Transverse colon (tissue), 4 donors: ENCODE results near the gene AGTRAP. TPM values are rescaled to one million over a fixed set of nuclear protein-coding genes. Genes with fewer than 3 reads are reported as not detected.
A peak's percentile ranks its signal among the peaks of the same experiment; 100 is the strongest.

Experiments used
- DNase-seq: peaks from one replicate; pipeline ENCODE4 v3.0.0-alpha.2; 2019
- H3K27ac ChIP-seq, 4 donors: fragments of 200-600 bp; sonication (generic); 2 replicates each; pipeline ENCODE4 v1.5.1; 2016 to 2018; ENCODE audit warnings: inconsistent platforms in 4 of 4
- H3K27me3 ChIP-seq: fragments of 200-600 bp; sonication (generic); 2 replicates; pipeline ENCODE4 v1.5.1; 2017; ENCODE audit warnings: inconsistent platforms
- H3K36me3 ChIP-seq, 4 donors: fragments of 200-600 bp; sonication (generic); 2 replicates each; pipeline ENCODE4 v1.5.1; 2017 to 2019; ENCODE audit warnings: inconsistent platforms in 4 of 4
- H3K4me1 ChIP-seq, 4 donors: fragments of 200-600 bp; sonication (generic); 2 replicates each; pipeline ENCODE4 v1.5.1; 2017 to 2020; ENCODE audit warnings: inconsistent platforms in 4 of 4
- H3K4me3 ChIP-seq, 4 donors: fragments of 200-600 bp; sonication (generic); 1 replicate in 1 of 4; 2 replicates in 3 of 4; pipeline versions ENCODE4 v1.5.1 to v1.6.1; 2017 to 2019; ENCODE audit warnings: inconsistent platforms in 4 of 4
- H3K9me3 ChIP-seq, 2 donors: fragments of 200-600 bp; sonication (generic); 2 replicates each; pipeline ENCODE4 v1.5.1; 2017 to 2019; ENCODE audit warnings: inconsistent platforms in 2 of 2
- CTCF ChIP-seq, 5 experiments: fragments of 200-600 bp in 3 of 5; fragments of 450-650 bp in 2 of 5; sonication (generic) in 3 of 5; IDR thresholded peaks; 1 replicate in 2 of 5; 2 replicates in 3 of 5; pipeline ENCODE4 v1.5.1; 2016 to 2017; ENCODE audit warnings: antibody characterized with exemption in 5 of 5, inconsistent platforms in 3 of 5, mild to moderate bottlenecking in 2 of 5, moderate library complexity in 1 of 5
- EP300 ChIP-seq: sonication (generic); formaldehyde crosslinking; IDR thresholded peaks from one replicate; pipeline ENCODE4 v1.6.1; 2017; ENCODE audit warnings: antibody characterized with exemption, low read depth
- POLR2A ChIP-seq: fragments of 450-650 bp; IDR thresholded peaks from one replicate; pipeline ENCODE4 v1.6.1; 2016; ENCODE audit warnings: antibody characterized with exemption, mild to moderate bottlenecking, moderate library complexity
- POLR2AphosphoS5 ChIP-seq, 3 donors: sonication (generic); formaldehyde crosslinking; IDR thresholded peaks; one replicate each; pipeline ENCODE4 v1.6.1; 2016; ENCODE audit warnings: antibody characterized with exemption in 3 of 3
- WGBS, 2 donors: methylation state at CpG; one replicate each; pipeline ENCODE4 v1.1.5; 2018; ENCODE audit warnings: low coverage in 1 of 2; 5-methylcytosine and 5-hydroxymethylcytosine counted together
- in situ Hi-C, 4 donors: fragments of 200-750 bp; cut with MboI; loops; one replicate each; pipeline versions ENCODE4 v1.15.0 to v1.15.1; 2017; ENCODE audit warnings: low sequenced_read_pairs in 3 of 4, low pct_ligation_motif_present in 1 of 4, low pct_unique_long_range_greater_than_20kb in 1 of 4
- intact Hi-C: fragments of 100-400 bp; cut with DNase I; formaldehyde crosslinking; loops from one replicate; pipeline ENCODE4 v1.15.1; 2023; ENCODE audit warnings: low total_unique reads
- total RNA-seq, 4 donors: library from RNA; depleted of rRNA; stranded (reverse); fragments of >200 nt; gene quantifications; one replicate each; pipeline ENCODE4 v1.1.0, GENCODE V29; 2016

AGTRAP gene
- total RNA-seq, 4 donors from 2014 or later = 1.2 to 27.0 (median 22.7) TPM

GRCh38 chr1:11729498-11730428, 6.2 kb upstream of the AGTRAP start:
- no peaks in the 10 kb centered on the region for H3K9me3 ChIP-seq
- H3K4me3 ChIP-seq = no peak overlapping the region
- intact Hi-C loops = loop anchor here (10.0 kb wide), 1 partner anchor 75 kb away; the partner anchor contains the start of genes CLCN6 and MTHFR
- 40 to 74% methylated on average over 1 to 26 of the region's 26 CpGs for WGBS, 2 donors
- in situ Hi-C loops = no loop called here
- no peaks in the 10 kb centered on the region for H3K27me3 ChIP-seq
- H3K36me3 ChIP-seq = no peaks in the 10 kb centered on the region
- DNase-seq = no peak
- H3K4me1 ChIP-seq = peaks cover 10 to 34% (median 23%) of the 10 kb centered on the region in 4 donors
- TF ChIP-seq POLR2A (no peak), EP300 (no peak), CTCF (IDR thresholded peaks at IDR 0.05) (no peak), POLR2AphosphoS5 (IDR thresholded peaks at IDR 0.05) (no peak)
- H3K27ac ChIP-seq = peak overlapping the region; percentile 63 to 89 (median 74)

- Histone ChIP-seq H3K27me3 (no peaks in the 10 kb centered on the region), H3K27ac (peak overlapping the region; percentile 63 to 89 (median 74)), H3K4me3 (no peak overlapping the region), H3K9me3 (no peaks in the 10 kb centered on the region), H3K36me3 (no peaks in the 10 kb centered on the region), H3K4me1 (peaks cover 10 to 38% (median 25%) of the 10 kb centered on the region in 4 donors)
- peak; percentile 51 for DNase-seq
- TF ChIP-seq CTCF (IDR thresholded peaks at IDR 0.05) (no peak), POLR2A (no peak), POLR2AphosphoS5 (IDR thresholded peaks at IDR 0.05) (peak; percentile 20 to 51 (median 40))
- intact Hi-C loops (loop anchor here (10.0 kb wide), 1 partner anchor 74 kb away; the partner anchor contains the start of genes CLCN6 and MTHFR), in situ Hi-C loops (no loop called here)
- 35% methylated on average over 5 of the region's 5 CpGs; no CpG with 5 or more reads in 1 of the 2 donors for WGBS, 2 donors
Observed at GRCh38 chr1:11730429-11730891, 5.5 kb upstream of the AGTRAP start.

GRCh38 chr1:11731691-11732283, 4.1 kb upstream of the AGTRAP start:
- H3K27me3 ChIP-seq = no peaks in the 10 kb centered on the region
- in situ Hi-C loops = no loop called here
- H3K4me3 ChIP-seq = peak overlapping the region in 2 of 4 donors; percentile 15 to 35
- intact Hi-C loops = loop anchor here (10.0 kb wide), 1 partner anchor 73 kb away; the partner anchor contains the start of genes CLCN6 and MTHFR
- peak overlapping the region; percentile 63 to 89 (median 74) for H3K27ac ChIP-seq
- peak; percentile 66 for DNase-seq
- TF ChIP-seq CTCF (IDR thresholded peaks at IDR 0.05) (no peak), POLR2AphosphoS5 (IDR thresholded peaks at IDR 0.05) (peak; percentile 35 to 60 (median 58))
- H3K4me1 ChIP-seq = peaks cover 10 to 44% (median 31%) of the 10 kb centered on the region in 4 donors
- H3K9me3 ChIP-seq = no peaks in the 10 kb centered on the region
- 32 to 41% methylated on average over 6 to 17 of the region's 17 CpGs for WGBS, 2 donors
- no peaks in the 10 kb centered on the region for H3K36me3 ChIP-seq

GRCh38 chr1:11733306-11733705, 2.6 kb upstream of the AGTRAP start:
- 83 to 100% methylated on average over 2 to 3 of the region's 3 CpGs for WGBS, 2 donors
- Histone ChIP-seq H3K9me3 (no peaks in the 10 kb centered on the region), H3K27me3 (no peaks in the 10 kb centered on the region), H3K27ac (peak overlapping the region in 3 of 4 donors; percentile 63 to 89 (median 81)), H3K4me1 (peaks cover 10 to 53% (median 38%) of the 10 kb centered on the region in 4 donors), H3K36me3 (no peaks in the 10 kb centered on the region), H3K4me3 (no peak overlapping the region)
- in situ Hi-C loops (no loop called here), intact Hi-C loops (loop anchor here (10.0 kb wide), 1 partner anchor 71 kb away; the partner anchor contains the start of genes CLCN6 and MTHFR)
- TF ChIP-seq EP300 (no peak), POLR2AphosphoS5 (IDR thresholded peaks at IDR 0.05) (no peak), POLR2A (no peak), CTCF (IDR thresholded peaks at IDR 0.05) (no peak)
- DNase-seq = no peak
